Fibroblast of skin of back (primary cell): ENCODE results near the gene HCAR1. TPM values are rescaled to one million over a fixed set of nuclear protein-coding genes. Genes with fewer than 3 reads are reported as not detected.
A peak's percentile ranks its signal among the peaks of the same experiment; 100 is the strongest.
"Not testable (repeated sequence)": the region's sequence is repeated elsewhere in the genome, so short reads cannot be mapped to it uniquely, and the experiment has no call there.

ENCODE experiments used
- DNase-seq: peaks from one replicate; pipeline ENCODE4 v3.0.0-alpha.2; 2013
- polyA plus RNA-seq, 2 experiments: library from polyadenylated mRNA; unstranded; fragments of 120-200 nt; gene quantifications; one replicate each; pipeline ENCODE4 v1.2.1, GENCODE V29; 2013; ENCODE audit not compliant: insufficient read length in 2 of 2

Gene HCAR1
- 0.12 TPM for polyA plus RNA-seq (2013, experiment 1 of 2; ENCODE audit: insufficient read length)
- 0.07 TPM for polyA plus RNA-seq (2013, experiment 2 of 2; ENCODE audit: insufficient read length)

- DNase-seq, result peak; percentile 36
Measured at GRCh38 chr12:122730215-122731014, at the start of gene HCAR1. Gene HCAR1 (minus strand): TSS chr12:122730844. CDS start chr12:122730339, 505 bp downstream.

GRCh38 chr12:122757568-122757967 is 26.9 kb upstream of the HCAR1 start:
- DNase-seq, result no peak

- no peak for DNase-seq
Measured at GRCh38 chr12:122754790-122755189, 24.1 kb upstream of the HCAR1 start.

GRCh38 chr12:122753319-122753650 is 22.6 kb upstream of the HCAR1 start:
- DNase-seq, result no peak

- peak; percentile 94 for DNase-seq
Measured at GRCh38 chr12:122752464-122753318, 22.0 kb upstream of the HCAR1 start, which contains the start of gene DENR. Gene DENR (plus strand): TSS chr12:122752824. CDS start chr12:122753702, 878 bp downstream.

- DNase-seq, result not testable (repeated sequence)
Measured at GRCh38 chr12:122750781-122751515, 20.3 kb upstream of the HCAR1 start.

- DNase-seq, result peak; percentile 14
Measured at GRCh38 chr12:122749569-122750332, 19.1 kb upstream of the HCAR1 start.

GRCh38 chr12:122747224-122748135 is 16.8 kb upstream of the HCAR1 start:
- no peak for DNase-seq

GRCh38 chr12:122743895-122744525 is 13.4 kb upstream of the HCAR1 start:
- DNase-seq, result no peak

GRCh38 chr12:122740351-122740750 is 9.7 kb upstream of the HCAR1 start:
- DNase-seq, result no peak

- no peak for DNase-seq
Measured at GRCh38 chr12:122738571-122738970, 7.9 kb upstream of the HCAR1 start.

- DNase-seq, result no peak
Measured at GRCh38 chr12:122732611-122733010, 2.0 kb upstream of the HCAR1 start.

- no peak for DNase-seq
Measured at GRCh38 chr12:122732170-122732569, 1.5 kb upstream of the HCAR1 start.

- DNase-seq, result no peak
Measured at GRCh38 chr12:122729583-122730214, 945 bp downstream of the HCAR1 start.

GRCh38 chr12:122726080-122726558 is 4.5 kb downstream of the HCAR1 start:
- DNase-seq, result no peak

GRCh38 chr12:122725452-122726079 is 5.1 kb downstream of the HCAR1 start:
- DNase-seq, result no peak

- no peak for DNase-seq
Measured at GRCh38 chr12:122724641-122725243, 5.9 kb downstream of the HCAR1 start.

GRCh38 chr12:122722387-122722786 is 8.3 kb downstream of the HCAR1 start:
- DNase-seq, result no peak
